Activated B cell treated with CpG ODN at 0.5 μM for 24 hours (primary cell): ENCODE results near the gene SLC17A3. TPM values are rescaled to one million over a fixed set of nuclear protein-coding genes. Genes with fewer than 3 reads are reported as not detected.

Source experiments
- ATAC-seq: fragments of 200-7000 bp; cut with Tn5 transposase; one replicate; pipeline ENCODE4 v1.10.0; 2021; ENCODE audit warnings: low read depth, mild to moderate bottlenecking, moderate library complexity
- CTCF ChIA-PET: fragments of 350-600 bp; sonication (Branson Sonifier 250); formaldehyde crosslinking; loops from one replicate; lab custom pipeline; 2021; ENCODE audit warnings: antibody characterized with exemption; lab: Charles Lee
- POLR2A ChIA-PET: fragments of 350-600 bp; sonication (Branson Sonifier 250); formaldehyde crosslinking; loops from one replicate; lab custom pipeline; 2021; ENCODE audit warnings: antibody characterized with exemption; lab: Charles Lee
- DNase-seq: peaks from one replicate; pipeline ENCODE4 v3.0.0; 2022
- H3K27ac Mint-ChIP-seq: one replicate; pipeline ENCODE4 v1.8.0; 2020; ENCODE audit warnings: mixed read lengths
- H3K27me3 Mint-ChIP-seq: one replicate; pipeline ENCODE4 v1.8.0; 2021; ENCODE audit warnings: mixed read lengths
- H3K36me3 Mint-ChIP-seq: one replicate; pipeline ENCODE4 v1.8.0; 2021; ENCODE audit warnings: low read depth, mixed read lengths
- H3K4me1 Mint-ChIP-seq: one replicate; pipeline ENCODE4 v1.8.0; 2021; ENCODE audit warnings: mixed read lengths
- H3K4me3 Mint-ChIP-seq: one replicate; pipeline ENCODE4 v1.8.0; 2020; ENCODE audit warnings: mild to moderate bottlenecking, mixed read lengths
- H3K9me3 Mint-ChIP-seq: one replicate; pipeline ENCODE4 v1.8.0; 2020; ENCODE audit warnings: mixed read lengths
- CTCF ChIP-seq: fragments of 200-600 bp; IDR thresholded peaks from one replicate; pipeline ENCODE4 v1.8.0; 2022; ENCODE audit warnings: antibody characterized with exemption, mild to moderate bottlenecking
- intact Hi-C: fragments of 100-400 bp; cut with micrococcal nuclease; formaldehyde crosslinking; loops from one replicate; pipeline ENCODE4 v1.15.1; 2024
- total RNA-seq: library from RNA; stranded (reverse); gene quantifications from 2 replicates; pipeline ENCODE4 v1.2.3, GENCODE V29; 2022

SLC17A3 gene
- total RNA-seq, 1 donor from 2014 or later = not detected

GRCh38 chr6:25842526-25842925, 31.5 kb downstream of the SLC17A3 start:
- no peak for DNase-seq
- Mint-ChIP-seq H3K4me3 (no peak overlapping the region), H3K27me3 (peaks cover 19% of the 10 kb centered on the region), H3K36me3 (no peaks in the 10 kb centered on the region), H3K4me1 (no peaks in the 10 kb centered on the region), H3K9me3 (peaks cover 3% of the 10 kb centered on the region), H3K27ac (no peak overlapping the region)
- ChIA-PET POLR2A (no interaction called here), CTCF (no interaction called here)
- intact Hi-C loops = no loop called here
- TF ChIP-seq CTCF = no peak
- ATAC-seq = no peak

- ChIA-PET CTCF (no interaction called here), POLR2A (no interaction called here)
- Mint-ChIP-seq H3K27me3 (peaks cover 24% of the 10 kb centered on the region), H3K9me3 (no peaks in the 10 kb centered on the region), H3K27ac (no peak overlapping the region), H3K4me1 (no peaks in the 10 kb centered on the region), H3K4me3 (no peak overlapping the region), H3K36me3 (no peaks in the 10 kb centered on the region)
- no peak for TF ChIP-seq CTCF
- DNase-seq = no peak
- intact Hi-C loops = no loop called here
- ATAC-seq = no peak
Observed at GRCh38 chr6:25835442-25836283, 38.4 kb downstream of the SLC17A3 start.

GRCh38 chr6:25834950-25835349, 39.1 kb downstream of the SLC17A3 start:
- POLR2A ChIA-PET = interaction anchor here (0.7 kb wide), 1 partner anchor 70 kb away, joined by 4 read pairs; no protein-coding TSS in a partner anchor

GRCh38 chr6:25833136-25833535, 40.9 kb downstream of the SLC17A3 start:
- no peak overlapping the region for H3K4me3 Mint-ChIP-seq

More at GRCh38 chr6:25834950-25835349, 39.1 kb downstream of the SLC17A3 start:
- H3K27me3 Mint-ChIP-seq = peaks cover 21% of the 10 kb centered on the region
- DNase-seq = no peak
- no peak overlapping the region for H3K4me3 Mint-ChIP-seq
- ATAC-seq = no peak
- TF ChIP-seq CTCF = no peak
- no peak overlapping the region for H3K27ac Mint-ChIP-seq
- no peaks in the 10 kb centered on the region for H3K4me1 Mint-ChIP-seq
- CTCF ChIA-PET = no interaction called here
- H3K9me3 Mint-ChIP-seq = no peaks in the 10 kb centered on the region
- intact Hi-C loops = no loop called here
- no peaks in the 10 kb centered on the region for H3K36me3 Mint-ChIP-seq

More at GRCh38 chr6:25833136-25833535, 40.9 kb downstream of the SLC17A3 start:
- intact Hi-C loops = no loop called here
- no peak for ATAC-seq
- no peaks in the 10 kb centered on the region for H3K36me3 Mint-ChIP-seq
- no peak for DNase-seq
- ChIA-PET CTCF (no interaction called here), POLR2A (no interaction called here)
- no peaks in the 10 kb centered on the region for H3K9me3 Mint-ChIP-seq
- peaks cover 14% of the 10 kb centered on the region for H3K27me3 Mint-ChIP-seq
- TF ChIP-seq CTCF = no peak
- H3K27ac Mint-ChIP-seq = no peak overlapping the region
- no peaks in the 10 kb centered on the region for H3K4me1 Mint-ChIP-seq
